HEK293 (cell line): ENCODE results near the gene MACIR.
A peak's percentile ranks its signal among the peaks of the same experiment; 100 is the strongest.

Experiments used
- BCL11B ChIP-seq: fragments of 450-650 bp; formaldehyde crosslinking; IDR thresholded peaks from 2 replicates; pipeline ENCODE4 v1.5.1; 2016; ENCODE audit warnings: low read depth, missing biosample characterization, missing genetic modification characterization
- GLI2 ChIP-seq: fragments of 450-650 bp; formaldehyde crosslinking; IDR thresholded peaks from 2 replicates; pipeline ENCODE4; 2017; ENCODE audit warnings: missing biosample characterization, missing genetic modification characterization, low read depth, borderline replicate concordance
- GLI4 ChIP-seq: fragments of 450-650 bp; formaldehyde crosslinking; IDR thresholded peaks from 2 replicates; pipeline ENCODE4 v1.5.1; 2016; ENCODE audit warnings: missing biosample characterization, missing genetic modification characterization
- HIC1 ChIP-seq: fragments of 450-650 bp; formaldehyde crosslinking; IDR thresholded peaks from 2 replicates; pipeline ENCODE4 v1.5.1; 2016; ENCODE audit warnings: missing biosample characterization, missing genetic modification characterization
- HOXC10 ChIP-seq: sonication (generic); formaldehyde crosslinking; IDR thresholded peaks from 2 replicates; pipeline ENCODE4 v1.8.1; 2023; ENCODE audit warnings: mild to moderate bottlenecking, missing genetic modification reagents
- TCF7L2 ChIP-seq: IDR thresholded peaks from 2 replicates; pipeline ENCODE4 v1.6.1; 2011; ENCODE audit warnings: low read depth, mild to moderate bottlenecking, inconsistent platforms, low read length, moderate library complexity, borderline replicate concordance
- WT1 ChIP-seq: fragments of 450-650 bp; formaldehyde crosslinking; IDR thresholded peaks from 2 replicates; pipeline ENCODE4 v1.5.1; 2016; ENCODE audit warnings: missing biosample characterization, missing genetic modification characterization
- ZBTB26 ChIP-seq: fragments of 450-650 bp; formaldehyde crosslinking; optimal IDR thresholded peaks from 2 replicates; pipeline ENCODE3; 2016; ENCODE audit warnings: missing biosample characterization, mild to moderate bottlenecking, missing genetic modification characterization
- ZBTB48 ChIP-seq: fragments of 450-650 bp; formaldehyde crosslinking; IDR thresholded peaks from 2 replicates; pipeline ENCODE4 v1.5.1; 2016; ENCODE audit warnings: missing biosample characterization, missing genetic modification characterization
- ZNF140 ChIP-seq: fragments of 450-650 bp; formaldehyde crosslinking; IDR thresholded peaks from 2 replicates; pipeline ENCODE4 v1.5.1; 2016; ENCODE audit warnings: missing biosample characterization, missing genetic modification characterization
- ZNF157 ChIP-seq: fragments of 450-650 bp; formaldehyde crosslinking; IDR thresholded peaks from 2 replicates; pipeline ENCODE4 v1.5.1; 2016; ENCODE audit warnings: missing biosample characterization, missing genetic modification characterization
- ZNF174 ChIP-seq: fragments of 450-650 bp; formaldehyde crosslinking; IDR thresholded peaks from 2 replicates; pipeline ENCODE4 v1.5.0; 2017; ENCODE audit warnings: missing biosample characterization, mild to moderate bottlenecking, missing genetic modification characterization
- ZNF175 ChIP-seq: fragments of 450-650 bp; formaldehyde crosslinking; IDR thresholded peaks from 2 replicates; pipeline ENCODE4 v1.5.1; 2016; ENCODE audit warnings: missing biosample characterization, missing genetic modification characterization
- ZNF221 ChIP-seq: fragments of 450-650 bp; formaldehyde crosslinking; IDR thresholded peaks from 2 replicates; pipeline ENCODE4 v1.5.1; 2017; ENCODE audit warnings: missing biosample characterization, missing genetic modification characterization, borderline replicate concordance
- ZNF23 ChIP-seq: fragments of 450-650 bp; formaldehyde crosslinking; IDR thresholded peaks from 2 replicates; pipeline ENCODE4 v1.5.1; 2016; ENCODE audit warnings: missing biosample characterization, missing genetic modification characterization, borderline replicate concordance
- ZNF239 ChIP-seq: fragments of 450-650 bp; formaldehyde crosslinking; IDR thresholded peaks from 2 replicates; pipeline ENCODE4 v1.5.1; 2016; ENCODE audit warnings: missing biosample characterization, missing genetic modification characterization
- ZNF433 ChIP-seq: fragments of 450-650 bp; formaldehyde crosslinking; IDR thresholded peaks from 2 replicates; pipeline ENCODE4 v1.5.1; 2016; ENCODE audit warnings: missing biosample characterization, missing genetic modification characterization, low read depth
- ZNF501 ChIP-seq: fragments of 450-650 bp; formaldehyde crosslinking; IDR thresholded peaks from 2 replicates; pipeline ENCODE4 v1.5.1; 2016; ENCODE audit warnings: missing biosample characterization, missing genetic modification characterization
- ZNF513 ChIP-seq: fragments of 450-650 bp; IDR thresholded peaks from 2 replicates; pipeline ENCODE4 v1.5.1; 2018; ENCODE audit warnings: missing biosample characterization, missing genetic modification characterization
- ZNF561 ChIP-seq: fragments of 450-650 bp; IDR thresholded peaks from 2 replicates; pipeline ENCODE4 v1.5.1; 2018; ENCODE audit warnings: missing biosample characterization, missing genetic modification characterization, borderline replicate concordance
- ZNF621 ChIP-seq: fragments of 450-650 bp; formaldehyde crosslinking; IDR thresholded peaks from 2 replicates; pipeline ENCODE4 v1.5.1; 2017; ENCODE audit warnings: missing biosample characterization, missing genetic modification characterization
- ZNF624 ChIP-seq: fragments of 450-650 bp; formaldehyde crosslinking; IDR thresholded peaks from 2 replicates; pipeline ENCODE4 v1.5.1; 2017; ENCODE audit warnings: missing biosample characterization, missing genetic modification characterization
- ZNF670 ChIP-seq: fragments of 450-650 bp; formaldehyde crosslinking; IDR thresholded peaks from 2 replicates; pipeline ENCODE4 v1.5.1; 2016; ENCODE audit warnings: missing biosample characterization, missing genetic modification characterization, low read depth
- ZNF747 ChIP-seq: fragments of 450-650 bp; formaldehyde crosslinking; IDR thresholded peaks from 2 replicates; pipeline ENCODE4 v1.5.1; 2016; ENCODE audit warnings: missing biosample characterization, missing genetic modification characterization
- ZNF76 ChIP-seq: fragments of 450-650 bp; formaldehyde crosslinking; IDR thresholded peaks from 2 replicates; pipeline ENCODE4; 2016; ENCODE audit warnings: low read depth, missing biosample characterization, missing genetic modification characterization, borderline replicate concordance
- ZNF776 ChIP-seq: fragments of 450-650 bp; formaldehyde crosslinking; IDR thresholded peaks from 2 replicates; pipeline ENCODE4 v1.5.0; 2017; ENCODE audit warnings: missing biosample characterization, missing genetic modification characterization, borderline replicate concordance
- ZNF785 ChIP-seq: fragments of 450-650 bp; formaldehyde crosslinking; IDR thresholded peaks from 2 replicates; pipeline ENCODE4 v1.5.1; 2016; ENCODE audit warnings: missing biosample characterization, missing genetic modification characterization
- ZNF830 ChIP-seq: fragments of 450-650 bp; IDR thresholded peaks from 2 replicates; pipeline ENCODE4 v1.5.0; 2018; ENCODE audit warnings: missing biosample characterization, missing genetic modification characterization, low read depth, mild to moderate bottlenecking, moderate library complexity
- ZSCAN18 ChIP-seq: fragments of 450-650 bp; formaldehyde crosslinking; IDR thresholded peaks from 2 replicates; pipeline ENCODE4 v1.5.1; 2016; ENCODE audit warnings: missing biosample characterization, missing genetic modification characterization
- TF ChIP-seq, protein P1 (sequence below): fragments of 450-650 bp; formaldehyde crosslinking; IDR thresholded peaks from 2 replicates; pipeline ENCODE4 v1.5.1; 2016; ENCODE audit warnings: missing biosample characterization, missing genetic modification characterization, low read depth
- TF ChIP-seq, protein P2 (sequence below): fragments of 450-650 bp; formaldehyde crosslinking; IDR thresholded peaks from 2 replicates; pipeline ENCODE4 v1.5.1; 2016; ENCODE audit warnings: missing biosample characterization, missing genetic modification characterization

MACIR gene

GRCh38 chr5:103258957-103259704 is 568 bp downstream of the MACIR start (continued):
- TF ChIP-seq TCF7L2 (no peak), ZNF433 (tag by site-specific recombination) (no peak), ZSCAN18 (tag by site-specific recombination) (no peak), ZNF561 (peak; percentile 45; the same call in 1 of the 2 replicates), ZNF670 (no peak), ZNF776 (tag by site-specific recombination) (no peak), ZNF175 (tag by site-specific recombination) (no peak), ZNF239 (no peak), ZBTB26 (peak; percentile 96), ZNF501 (peak; percentile 8; the same call in 1 of the 2 replicates), BCL11B (tag by site-specific recombination) (peak; percentile 63), WT1 (tag by site-specific recombination) (no peak), ZNF513 (tag by site-specific recombination) (no peak), GLI2 (no peak), ZNF785 (tag by site-specific recombination) (0 out of 2 replicates have a peak, but pooled peaks have one; percentile 7), ZNF174 (tag by site-specific recombination) (no peak), ZNF76 (tag by site-specific recombination) (no peak; the same call in 1 of the 2 replicates), ZNF221 (tag by site-specific recombination) (no peak), GLI4 (tag by site-specific recombination) (no peak; the same call in 1 of the 2 replicates), ZNF157 (no peak), HIC1 (tag by site-specific recombination) (peak; percentile 54; the same call in 1 of the 2 replicates), ZNF624 (tag by site-specific recombination) (no peak), HOXC10 (CRISPR knock-in tag) (no peak), ZNF140 (tag by site-specific recombination) (no peak), ZNF747 (tag by site-specific recombination) (no peak), ZNF621 (tag by site-specific recombination) (no peak), ZBTB48 (tag by site-specific recombination) (no peak; the same call in 1 of the 2 replicates), ZNF830 (tag by site-specific recombination) (no peak), ZNF23 (tag by site-specific recombination) (no peak)
- TF ChIP-seq, protein P1, sequence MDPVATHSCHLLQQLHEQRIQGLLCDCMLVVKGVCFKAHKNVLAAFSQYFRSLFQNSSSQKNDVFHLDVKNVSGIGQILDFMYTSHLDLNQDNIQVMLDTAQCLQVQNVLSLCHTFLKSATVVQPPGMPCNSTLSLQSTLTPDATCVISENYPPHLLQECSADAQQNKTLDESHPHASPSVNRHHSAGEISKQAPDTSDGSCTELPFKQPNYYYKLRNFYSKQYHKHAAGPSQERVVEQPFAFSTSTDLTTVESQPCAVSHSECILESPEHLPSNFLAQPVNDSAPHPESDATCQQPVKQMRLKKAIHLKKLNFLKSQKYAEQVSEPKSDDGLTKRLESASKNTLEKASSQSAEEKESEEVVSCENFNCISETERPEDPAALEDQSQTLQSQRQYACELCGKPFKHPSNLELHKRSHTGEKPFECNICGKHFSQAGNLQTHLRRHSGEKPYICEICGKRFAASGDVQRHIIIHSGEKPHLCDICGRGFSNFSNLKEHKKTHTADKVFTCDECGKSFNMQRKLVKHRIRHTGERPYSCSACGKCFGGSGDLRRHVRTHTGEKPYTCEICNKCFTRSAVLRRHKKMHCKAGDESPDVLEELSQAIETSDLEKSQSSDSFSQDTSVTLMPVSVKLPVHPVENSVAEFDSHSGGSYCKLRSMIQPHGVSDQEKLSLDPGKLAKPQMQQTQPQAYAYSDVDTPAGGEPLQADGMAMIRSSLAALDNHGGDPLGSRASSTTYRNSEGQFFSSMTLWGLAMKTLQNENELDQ: no peak
- TF ChIP-seq, protein P2, sequence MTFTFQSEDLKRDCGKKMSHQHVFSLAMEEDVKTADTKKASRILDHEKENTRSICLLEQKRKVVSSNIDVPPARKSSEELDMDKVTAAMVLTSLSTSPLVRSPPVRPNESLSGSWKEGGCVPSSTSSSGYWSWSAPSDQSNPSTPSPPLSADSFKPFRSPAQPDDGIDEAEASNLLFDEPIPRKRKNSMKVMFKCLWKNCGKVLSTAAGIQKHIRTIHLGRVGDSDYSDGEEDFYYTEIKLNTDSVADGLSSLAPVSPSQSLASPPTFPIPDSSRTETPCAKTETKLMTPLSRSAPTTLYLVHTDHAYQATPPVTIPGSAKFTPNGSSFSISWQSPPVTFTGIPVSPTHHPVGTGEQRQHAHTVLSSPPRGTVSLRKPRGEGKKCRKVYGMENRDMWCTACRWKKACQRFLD (tag by site-specific recombination): no peak
